Activated CD4-positive, alpha-beta T cell treated with anti-CD3 and anti-CD28 coated beads, Interleukin-2, amount 10 ng/mL, durations not matched to agents 7 days and 5 days (primary cell): ENCODE results near the gene MDFI. TPM values are rescaled to one million over a fixed set of nuclear protein-coding genes. Genes with fewer than 3 reads are reported as not detected.

Experiments used
- CTCF ChIA-PET: fragments of 350-600 bp; sonication (Branson Sonifier 250); formaldehyde crosslinking; loops from one replicate; lab custom pipeline; 2021; ENCODE audit warnings: antibody characterized with exemption; lab: Charles Lee
- POLR2A ChIA-PET: fragments of 350-600 bp; sonication (Branson Sonifier 250); formaldehyde crosslinking; loops from one replicate; lab custom pipeline; 2021; ENCODE audit warnings: antibody characterized with exemption; lab: Charles Lee
- DNase-seq: peaks from one replicate; pipeline ENCODE4 v3.0.0-alpha.2; 2020
- H3K27ac Mint-ChIP-seq: one replicate; pipeline ENCODE4 v1.8.0; 2021; ENCODE audit warnings: mild to moderate bottlenecking, moderate library complexity, mixed read lengths
- H3K27me3 Mint-ChIP-seq: one replicate; pipeline ENCODE4 v1.8.0; 2021; ENCODE audit warnings: mixed read lengths
- H3K36me3 Mint-ChIP-seq: one replicate; pipeline ENCODE4 v1.8.0; 2021; ENCODE audit warnings: low read depth, mixed read lengths
- H3K4me1 Mint-ChIP-seq: one replicate; pipeline ENCODE4 v1.8.0; 2021; ENCODE audit warnings: mixed read lengths
- H3K4me3 Mint-ChIP-seq: one replicate; pipeline ENCODE4 v1.8.0; 2021; ENCODE audit warnings: mild to moderate bottlenecking, moderate library complexity, mixed read lengths
- H3K9me3 Mint-ChIP-seq: one replicate; pipeline ENCODE4 v1.8.0; 2021; ENCODE audit warnings: mixed read lengths
- total RNA-seq, 2 experiments: library from RNA; stranded (reverse); gene quantifications; one replicate each; pipeline ENCODE4 v1.2.3, GENCODE V29; 2021

The MDFI gene
- total RNA-seq, 2 experiments from 2014 or later: not detected

- Mint-ChIP-seq H3K4me3 (no peak overlapping the region), H3K27me3 (no peaks in the 10 kb centered on the region), H3K27ac (no peak overlapping the region), H3K36me3 (no peaks in the 10 kb centered on the region), H3K4me1 (peaks cover 3% of the 10 kb centered on the region), H3K9me3 (no peaks in the 10 kb centered on the region)
- no peak for DNase-seq
- CTCF ChIA-PET: interaction anchor here (0.6 kb wide), 1 partner anchor 10 kb away, joined by 3 read pairs; no protein-coding TSS in a partner anchor
- POLR2A ChIA-PET: no interaction called here
Measured at GRCh38 chr6:41692730-41693129, 54.5 kb downstream of the MDFI start.

GRCh38 chr6:41693281-41694240 is 55.3 kb downstream of the MDFI start:
- Mint-ChIP-seq H3K4me3 (no peak overlapping the region), H3K27me3 (no peaks in the 10 kb centered on the region), H3K27ac (peak overlapping the region; percentile 19), H3K9me3 (no peaks in the 10 kb centered on the region), H3K36me3 (no peaks in the 10 kb centered on the region), H3K4me1 (peaks cover 3% of the 10 kb centered on the region)
- POLR2A ChIA-PET: no interaction called here
- no peak for DNase-seq
- CTCF ChIA-PET: interaction anchor here (1.4 to 1.7 kb wide), 2 partner anchors 10 to 12 kb away, joined by 5 to 9 read pairs; no protein-coding TSS in a partner anchor

GRCh38 chr6:41694815-41695526 is 56.7 kb downstream of the MDFI start:
- no peak overlapping the region for H3K4me3 Mint-ChIP-seq
- no peaks in the 10 kb centered on the region for H3K27me3 Mint-ChIP-seq
- H3K4me1 Mint-ChIP-seq: no peaks in the 10 kb centered on the region
- H3K9me3 Mint-ChIP-seq: no peaks in the 10 kb centered on the region
- POLR2A ChIA-PET: no interaction called here
- DNase-seq: no peak
- CTCF ChIA-PET: interaction anchor here (0.9 to 1.7 kb wide), 4 partner anchors 11 to 92 kb away, joined by 3 to 9 read pairs (median 4); no protein-coding TSS in a partner anchor
- no peaks in the 10 kb centered on the region for H3K36me3 Mint-ChIP-seq
- H3K27ac Mint-ChIP-seq: no peak overlapping the region

GRCh38 chr6:41695825-41696224 is 57.6 kb downstream of the MDFI start:
- DNase-seq: no peak
- H3K27me3 Mint-ChIP-seq: no peaks in the 10 kb centered on the region
- no peaks in the 10 kb centered on the region for H3K36me3 Mint-ChIP-seq
- POLR2A ChIA-PET: no interaction called here
- H3K9me3 Mint-ChIP-seq: no peaks in the 10 kb centered on the region
- no peaks in the 10 kb centered on the region for H3K4me1 Mint-ChIP-seq
- H3K27ac Mint-ChIP-seq: no peak overlapping the region
- no peak overlapping the region for H3K4me3 Mint-ChIP-seq
- CTCF ChIA-PET: interaction anchor here (0.9 to 1.2 kb wide), 2 partner anchors 10 to 46 kb away, joined by 4 read pairs; no protein-coding TSS in a partner anchor

- no peaks in the 10 kb centered on the region for H3K27me3 Mint-ChIP-seq
- H3K4me1 Mint-ChIP-seq: no peaks in the 10 kb centered on the region
- DNase-seq: no peak
- no peaks in the 10 kb centered on the region for H3K36me3 Mint-ChIP-seq
- CTCF ChIA-PET: no interaction called here
- H3K4me3 Mint-ChIP-seq: no peak overlapping the region
- no peak overlapping the region for H3K27ac Mint-ChIP-seq
- POLR2A ChIA-PET: no interaction called here
- no peaks in the 10 kb centered on the region for H3K9me3 Mint-ChIP-seq
Measured at GRCh38 chr6:41696788-41697187, 58.5 kb downstream of the MDFI start.

- H3K27me3 Mint-ChIP-seq: no peaks in the 10 kb centered on the region
- DNase-seq: no peak
- H3K9me3 Mint-ChIP-seq: no peaks in the 10 kb centered on the region
- H3K4me3 Mint-ChIP-seq: no peak overlapping the region
- ChIA-PET CTCF (interaction anchor here (1.9 kb wide), 1 partner anchor 10 kb away, joined by 4 read pairs; no protein-coding TSS in a partner anchor), POLR2A (no interaction called here)
- H3K4me1 Mint-ChIP-seq: no peaks in the 10 kb centered on the region
- H3K36me3 Mint-ChIP-seq: no peaks in the 10 kb centered on the region
- H3K27ac Mint-ChIP-seq: no peak overlapping the region
Measured at GRCh38 chr6:41697861-41698781, 59.9 kb downstream of the MDFI start.

GRCh38 chr6:41699063-41699462 is 60.8 kb downstream of the MDFI start:
- Mint-ChIP-seq H3K4me1 (no peaks in the 10 kb centered on the region), H3K4me3 (no peak overlapping the region), H3K9me3 (no peaks in the 10 kb centered on the region), H3K36me3 (no peaks in the 10 kb centered on the region), H3K27ac (no peak overlapping the region), H3K27me3 (no peaks in the 10 kb centered on the region)
- POLR2A ChIA-PET: no interaction called here
- no peak for DNase-seq
- CTCF ChIA-PET: interaction anchor here (1.0 to 1.9 kb wide), 2 partner anchors 9 to 17 kb away, joined by 4 to 6 read pairs; no protein-coding TSS in a partner anchor

- peaks cover 4% of the 10 kb centered on the region for H3K4me1 Mint-ChIP-seq
- CTCF ChIA-PET: no interaction called here
- H3K27me3 Mint-ChIP-seq: no peaks in the 10 kb centered on the region
- H3K27ac Mint-ChIP-seq: no peak overlapping the region
- H3K9me3 Mint-ChIP-seq: no peaks in the 10 kb centered on the region
- POLR2A ChIA-PET: no interaction called here
- no peak overlapping the region for H3K4me3 Mint-ChIP-seq
- DNase-seq: no peak
- H3K36me3 Mint-ChIP-seq: no peaks in the 10 kb centered on the region
Measured at GRCh38 chr6:41700463-41701347, 62.4 kb downstream of the MDFI start.

GRCh38 chr6:41702089-41702745 is 63.9 kb downstream of the MDFI start:
- Mint-ChIP-seq H3K36me3 (peaks cover 2% of the 10 kb centered on the region), H3K27me3 (no peaks in the 10 kb centered on the region), H3K4me1 (peaks cover 20% of the 10 kb centered on the region), H3K27ac (no peak overlapping the region), H3K4me3 (no peak overlapping the region), H3K9me3 (no peaks in the 10 kb centered on the region)
- CTCF ChIA-PET: interaction anchor here (0.9 kb wide), 1 partner anchor 11 kb away, joined by 3 read pairs; no protein-coding TSS in a partner anchor
- POLR2A ChIA-PET: no interaction called here
- no peak for DNase-seq

GRCh38 chr6:41702771-41703494 is 64.7 kb downstream of the MDFI start:
- peaks cover 27% of the 10 kb centered on the region for H3K4me1 Mint-ChIP-seq
- H3K36me3 Mint-ChIP-seq: peaks cover 2% of the 10 kb centered on the region
- H3K4me3 Mint-ChIP-seq: no peak overlapping the region
- no peaks in the 10 kb centered on the region for H3K9me3 Mint-ChIP-seq
- CTCF ChIA-PET: interaction anchor here (0.9 to 3.9 kb wide), 2 partner anchors 11 to 19 kb away, joined by 3 to 17 read pairs; no protein-coding TSS in a partner anchor
- H3K27me3 Mint-ChIP-seq: no peaks in the 10 kb centered on the region
- DNase-seq: no peak
- H3K27ac Mint-ChIP-seq: no peak overlapping the region
- POLR2A ChIA-PET: no interaction called here
